ENCODE results near the gene CBLN3. TPM values are rescaled to one million over a fixed set of nuclear protein-coding genes. Genes with fewer than 3 reads are reported as not detected.

CBLN3 gene
- total RNA-seq, 4 donors from 2014 or later: 2.1 to 6.9 (median 5.1) TPM

DNA sequence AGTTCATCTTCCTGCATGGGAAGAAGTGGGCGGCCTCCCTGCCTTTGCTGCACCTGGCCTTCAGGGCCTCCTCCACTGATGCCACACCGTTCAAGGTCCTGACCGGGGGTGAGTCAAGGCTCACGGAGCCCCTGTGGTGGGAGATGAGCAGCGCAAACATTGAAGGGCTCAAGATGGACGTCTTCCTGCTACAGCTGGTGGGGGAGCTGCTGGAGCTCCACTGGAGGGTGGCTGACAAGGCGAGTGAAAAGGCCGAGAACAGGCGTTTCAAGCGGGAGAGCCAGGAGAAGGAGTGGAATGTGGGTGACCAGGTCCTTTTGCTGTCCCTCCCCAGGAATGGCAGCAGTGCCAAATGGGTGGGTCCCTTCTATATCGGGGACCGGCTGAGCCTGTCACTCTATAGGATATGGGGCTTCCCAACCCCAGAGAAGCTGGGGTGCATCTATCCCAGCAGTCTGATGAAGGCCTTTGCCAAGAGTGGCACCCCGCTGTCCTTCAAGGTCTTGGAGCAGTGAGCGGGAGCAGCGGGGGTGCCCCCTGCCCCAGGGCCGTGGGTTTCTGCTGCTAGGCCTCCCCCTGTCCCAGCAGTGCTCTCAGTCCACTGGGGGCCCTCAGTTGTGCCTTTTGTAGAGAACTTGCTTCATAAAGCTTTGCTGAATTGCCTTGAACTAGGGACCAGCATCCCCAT is 12.4 kb downstream of the CBLN3 start:
- H3K4me3 ChIP-seq: no peak overlapping the region
- H3K9me3 ChIP-seq: no peaks in the 10 kb centered on the region
- TF ChIP-seq, protein P1, sequence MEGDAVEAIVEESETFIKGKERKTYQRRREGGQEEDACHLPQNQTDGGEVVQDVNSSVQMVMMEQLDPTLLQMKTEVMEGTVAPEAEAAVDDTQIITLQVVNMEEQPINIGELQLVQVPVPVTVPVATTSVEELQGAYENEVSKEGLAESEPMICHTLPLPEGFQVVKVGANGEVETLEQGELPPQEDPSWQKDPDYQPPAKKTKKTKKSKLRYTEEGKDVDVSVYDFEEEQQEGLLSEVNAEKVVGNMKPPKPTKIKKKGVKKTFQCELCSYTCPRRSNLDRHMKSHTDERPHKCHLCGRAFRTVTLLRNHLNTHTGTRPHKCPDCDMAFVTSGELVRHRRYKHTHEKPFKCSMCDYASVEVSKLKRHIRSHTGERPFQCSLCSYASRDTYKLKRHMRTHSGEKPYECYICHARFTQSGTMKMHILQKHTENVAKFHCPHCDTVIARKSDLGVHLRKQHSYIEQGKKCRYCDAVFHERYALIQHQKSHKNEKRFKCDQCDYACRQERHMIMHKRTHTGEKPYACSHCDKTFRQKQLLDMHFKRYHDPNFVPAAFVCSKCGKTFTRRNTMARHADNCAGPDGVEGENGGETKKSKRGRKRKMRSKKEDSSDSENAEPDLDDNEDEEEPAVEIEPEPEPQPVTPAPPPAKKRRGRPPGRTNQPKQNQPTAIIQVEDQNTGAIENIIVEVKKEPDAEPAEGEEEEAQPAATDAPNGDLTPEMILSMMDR (IDR thresholded peaks at IDR 0.05): no peak
- TF ChIP-seq POLR2A (IDR thresholded peaks at IDR 0.05) (no peak), EP300 (IDR thresholded peaks at IDR 0.05) (no peak)
- WGBS, 2 donors: 67 to 78% methylated on average over 16 of the region's 16 CpGs
- peaks cover 0 to 41% (median 0%) of the 10 kb centered on the region in 3 donors for H3K36me3 ChIP-seq
- H3K4me1 ChIP-seq: peaks cover 0 to 13% (median 0%) of the 10 kb centered on the region in 4 donors
- DNase-seq (ENCODE audit: low spot score in 2 of 2): no peak
- no peak overlapping the region for H3K27ac ChIP-seq
- H3K27me3 ChIP-seq: no peaks in the 10 kb centered on the region

DNA sequence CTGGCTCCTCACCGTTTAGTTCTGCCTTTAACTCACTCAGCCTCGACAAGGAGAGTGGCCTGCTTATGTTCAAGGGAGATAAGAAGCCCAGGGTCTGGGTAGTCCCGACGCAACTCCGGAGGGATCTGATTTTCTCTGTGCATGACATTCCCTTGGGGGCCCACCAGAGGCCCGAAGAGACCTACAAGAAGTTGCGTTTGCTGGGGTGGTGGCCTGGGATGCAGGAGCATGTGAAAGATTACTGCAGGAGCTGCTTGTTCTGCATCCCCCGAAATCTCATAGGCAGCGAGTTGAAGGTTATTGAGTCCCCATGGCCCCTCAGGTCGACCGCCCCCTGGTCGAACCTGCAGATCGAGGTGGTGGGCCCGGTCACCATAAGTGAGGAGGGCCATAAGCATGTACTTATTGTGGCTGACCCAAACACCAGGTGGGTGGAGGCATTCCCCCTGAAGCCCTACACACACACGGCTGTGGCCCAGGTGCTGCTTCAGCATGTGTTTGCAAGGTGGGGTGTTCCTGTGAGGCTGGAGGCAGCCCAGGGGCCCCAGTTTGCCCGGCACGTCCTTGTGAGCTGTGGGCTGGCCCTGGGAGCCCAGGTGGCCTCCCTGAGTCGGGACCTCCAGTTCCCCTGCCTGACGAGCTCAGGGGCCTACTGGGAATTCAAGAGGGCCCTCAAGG is 13.1 kb downstream of the CBLN3 start:
- WGBS, 2 donors: 70 to 72% methylated on average over 9 to 14 of the region's 19 CpGs
- no peak for TF ChIP-seq EP300 (IDR thresholded peaks at IDR 0.05)
- no peak for TF ChIP-seq POLR2A (IDR thresholded peaks at IDR 0.05)
- TF ChIP-seq, protein P1 (IDR thresholded peaks at IDR 0.05): no peak

GRCh38 chr14:24415421-24416253 is 13.8 kb downstream of the CBLN3 start:
- H3K9me3 ChIP-seq: no peaks in the 10 kb centered on the region
- H3K36me3 ChIP-seq: peaks cover 0 to 55% (median 0%) of the 10 kb centered on the region in 3 donors
- TF ChIP-seq, protein P1 (IDR thresholded peaks at IDR 0.05): no peak
- H3K4me3 ChIP-seq: no peak overlapping the region
- no peak for DNase-seq (ENCODE audit: low spot score in 2 of 2)
- 79 to 89% methylated on average over 20 to 21 of the region's 25 CpGs for WGBS, 2 donors
- H3K27me3 ChIP-seq: no peaks in the 10 kb centered on the region
- H3K27ac ChIP-seq: no peak overlapping the region
- H3K4me1 ChIP-seq: peaks cover 0 to 17% (median 0%) of the 10 kb centered on the region in 4 donors

More for the DNA sequence above, 13.1 kb downstream of the CBLN3 start:
- Histone ChIP-seq H3K27ac (no peak overlapping the region), H3K4me3 (no peak overlapping the region), H3K4me1 (peaks cover 0 to 17% (median 0%) of the 10 kb centered on the region in 4 donors), H3K36me3 (peaks cover 0 to 48% (median 0%) of the 10 kb centered on the region in 3 donors), H3K9me3 (no peaks in the 10 kb centered on the region), H3K27me3 (no peaks in the 10 kb centered on the region)
- no peak for DNase-seq (ENCODE audit: low spot score in 2 of 2)

DNA sequence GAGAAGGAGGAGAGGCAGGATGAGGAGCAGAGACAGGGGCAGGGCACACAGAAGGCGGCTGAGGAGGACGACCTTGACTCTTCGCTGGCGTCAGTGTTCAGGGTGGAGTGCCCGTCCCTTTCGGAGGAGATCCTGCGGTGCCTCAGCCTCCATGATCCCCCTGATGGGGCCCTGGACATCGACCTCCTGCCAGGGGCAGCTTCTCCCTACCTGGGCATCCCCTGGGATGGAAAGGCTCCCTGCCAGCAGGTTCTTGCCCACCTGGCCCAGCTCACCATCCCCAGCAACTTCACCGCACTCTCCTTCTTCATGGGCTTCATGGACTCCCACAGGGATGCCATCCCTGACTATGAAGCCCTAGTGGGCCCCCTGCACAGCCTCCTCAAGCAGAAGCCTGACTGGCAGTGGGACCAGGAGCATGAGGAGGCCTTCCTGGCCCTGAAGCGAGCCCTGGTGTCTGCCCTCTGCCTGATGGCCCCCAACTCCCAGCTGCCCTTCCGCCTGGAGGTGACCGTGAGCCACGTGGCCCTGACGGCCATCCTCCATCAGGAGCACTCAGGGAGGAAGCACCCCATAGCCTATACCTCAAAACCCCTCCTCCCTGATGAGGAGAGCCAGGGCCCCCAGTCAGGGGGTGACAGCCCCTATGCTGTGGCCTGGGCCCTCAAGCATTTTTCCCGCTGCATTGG is 14.6 kb downstream of the CBLN3 start:
- H3K9me3 ChIP-seq: no peaks in the 10 kb centered on the region
- H3K4me1 ChIP-seq: peaks cover 0 to 17% (median 0%) of the 10 kb centered on the region in 4 donors
- no peaks in the 10 kb centered on the region for H3K27me3 ChIP-seq
- WGBS, 2 donors: 88 to 91% methylated on average over 10 of the region's 15 CpGs
- H3K4me3 ChIP-seq: no peak overlapping the region
- H3K36me3 ChIP-seq: peaks cover 0 to 63% (median 0%) of the 10 kb centered on the region in 3 donors
- H3K27ac ChIP-seq: no peak overlapping the region
- DNase-seq (ENCODE audit: low spot score in 2 of 2): no peak
- TF ChIP-seq POLR2A (IDR thresholded peaks at IDR 0.05): no peak
- TF ChIP-seq, protein P1 (IDR thresholded peaks at IDR 0.05): no peak
- TF ChIP-seq EP300 (IDR thresholded peaks at IDR 0.05): no peak

Data from tibial nerve (tissue), 4 donors.